BLaER1 treated with 17β-estradiol and CSF1 and Interleukin-3, amounts not matched to agents 10 nM and 100 nM (cell line): ENCODE data around the gene FABP7.
"Not testable (repeated sequence)": the region's sequence is repeated elsewhere in the genome, so short reads cannot be mapped to it uniquely, and the experiment has no call there.

ENCODE experiments used
- H3K27ac ChIP-seq, 11 experiments: shearing (Covaris generic); formaldehyde crosslinking; 2 replicates each; pipeline ENCODE4 v1.8.1; 2022
- H3K27me3 ChIP-seq, 11 experiments: shearing (Covaris generic); formaldehyde crosslinking; 2 replicates each; pipeline ENCODE4 v1.8.1; 2022
- H3K36me3 ChIP-seq, 11 experiments: shearing (Covaris generic); formaldehyde crosslinking; 2 replicates each; pipeline ENCODE4 v1.8.1; 2022
- H3K4me1 ChIP-seq, 10 experiments: shearing (Covaris generic); formaldehyde crosslinking; 2 replicates each; pipeline ENCODE4 v1.8.1; 2022
- H3K4me2 ChIP-seq, 11 experiments: shearing (Covaris generic); formaldehyde crosslinking; 2 replicates each; pipeline ENCODE4 v1.8.1; 2022
- H3K4me3 ChIP-seq, 10 experiments: shearing (Covaris generic); formaldehyde crosslinking; 2 replicates each; pipeline ENCODE4 v1.8.1; 2022
- H3K9ac ChIP-seq, 11 experiments: shearing (Covaris generic); formaldehyde crosslinking; 2 replicates each; pipeline ENCODE4 v1.8.1; 2022
- H3K9me3 ChIP-seq, 11 experiments: shearing (Covaris generic); formaldehyde crosslinking; replicated peaks in 1 of 11; 2 replicates each; pipeline ENCODE4 v1.8.1; 2022
- H4K20me1 ChIP-seq, 11 experiments: shearing (Covaris generic); formaldehyde crosslinking; 2 replicates each; pipeline ENCODE4 v1.8.1; 2022
- Cebpa-rat ChIP-seq, 11 experiments: shearing (Covaris generic); IDR thresholded peaks; 2 replicates each; pipeline ENCODE4 v1.8.1; 2022

Gene FABP7

DNA sequence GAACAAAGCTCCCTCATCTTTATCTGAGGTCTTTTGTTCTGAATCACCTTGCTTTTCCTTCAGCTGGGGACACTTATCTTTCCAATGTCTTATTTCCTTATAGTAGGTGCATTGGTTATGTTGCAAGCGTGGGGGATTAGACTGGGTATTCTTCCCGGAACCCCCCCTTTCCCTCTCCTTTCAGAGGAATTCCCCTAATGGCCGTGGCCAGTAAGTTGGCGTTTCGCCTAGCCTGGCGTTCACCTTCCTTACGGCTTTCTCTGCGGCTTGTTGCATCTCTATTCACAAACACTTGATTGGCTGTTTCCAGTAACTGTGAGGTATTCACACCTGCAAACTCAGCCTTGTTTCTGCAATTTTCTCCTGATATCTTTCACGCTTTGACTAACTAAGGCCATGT is 32.8 kb upstream of the FABP7 start:
- Histone ChIP-seq H3K4me2 (no peak overlapping the region), H3K9ac (no peak overlapping the region)
- no peak for TF ChIP-seq Cebpa-rat (IDR thresholded peaks at IDR 0.05)

DNA sequence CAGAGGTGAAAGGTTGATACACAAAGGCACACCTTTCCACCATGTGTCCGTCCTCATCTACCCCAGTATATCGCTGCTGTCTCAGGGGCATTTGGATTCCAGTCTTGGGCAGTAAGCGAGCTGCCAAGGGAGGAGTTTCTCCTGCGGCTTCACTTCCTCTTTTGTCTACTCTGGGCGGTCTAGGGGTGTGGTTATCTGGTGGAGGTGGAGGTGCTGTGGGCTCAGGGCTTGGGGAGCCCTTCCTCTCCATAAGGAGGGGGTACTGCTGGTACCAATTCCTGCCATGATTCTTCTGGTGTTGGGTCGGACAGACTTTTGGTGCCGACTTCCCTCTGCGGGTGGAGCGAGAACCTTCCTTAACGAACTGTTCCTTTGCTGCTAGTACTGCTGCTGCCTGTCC is 31.9 kb upstream of the FABP7 start:
- Histone ChIP-seq H3K9me3 (peaks cover 18 to 31% (median 21%) of the 10 kb centered on the region in 11 experiments; a peak in 21 of 22 replicates), H3K4me2 (no peak overlapping the region)

More for the DNA sequence above, 32.8 kb upstream of the FABP7 start:
- H3K4me3 ChIP-seq = no peak overlapping the region
- H3K27me3 ChIP-seq = no peaks in the 10 kb centered on the region
- H3K4me1 ChIP-seq = peaks cover 0 to 9% (median 6%) of the 10 kb centered on the region in 10 experiments; a peak in 9 of 20 replicates
- H3K27ac ChIP-seq = no peak overlapping the region
- peaks cover 18 to 31% (median 21%) of the 10 kb centered on the region in 11 experiments; a peak in 21 of 22 replicates for H3K9me3 ChIP-seq
- H3K36me3 ChIP-seq = no peaks in the 10 kb centered on the region
- H4K20me1 ChIP-seq = no peaks in the 10 kb centered on the region

DNA sequence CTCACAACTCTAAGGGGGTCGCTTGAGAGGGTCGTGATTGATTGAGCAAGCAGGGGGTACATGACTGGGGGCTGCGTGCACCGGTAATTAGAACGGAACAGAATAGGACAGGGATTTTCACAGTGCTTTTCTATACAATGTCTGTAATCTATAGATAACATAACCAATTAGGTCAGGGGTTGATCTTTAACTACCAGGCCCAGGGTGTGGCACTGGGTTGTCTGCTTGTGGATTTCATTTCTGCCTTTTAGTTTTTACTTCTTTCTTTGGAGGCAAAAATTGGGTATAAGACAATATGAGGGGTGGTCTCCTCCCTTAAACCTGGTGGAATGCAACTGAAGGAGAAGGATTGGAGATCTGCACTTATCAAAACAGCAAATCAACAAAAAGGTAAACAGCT is 30.6 kb upstream of the FABP7 start:
- not testable (repeated sequence) for H4K20me1 ChIP-seq, H3K9ac ChIP-seq, H3K27ac ChIP-seq, H3K4me3 ChIP-seq, H3K4me2 ChIP-seq, H3K36me3 ChIP-seq, H3K27me3 ChIP-seq
- peaks cover 0 to 26% (median 8%) of the 10 kb centered on the region in 10 experiments; a peak in 10 of 20 replicates for H3K4me1 ChIP-seq
- H3K9me3 ChIP-seq = peaks cover 18 to 31% (median 21%) of the 10 kb centered on the region in 11 experiments; a peak in 21 of 22 replicates

More for the DNA sequence above, 31.9 kb upstream of the FABP7 start:
- Histone ChIP-seq H3K36me3 (no peaks in the 10 kb centered on the region), H4K20me1 (no peaks in the 10 kb centered on the region), H3K4me3 (no peak overlapping the region), H3K27me3 (no peaks in the 10 kb centered on the region), H3K4me1 (peaks cover 0 to 16% (median 8%) of the 10 kb centered on the region in 10 experiments; a peak in 10 of 20 replicates), H3K27ac (no peak overlapping the region), H3K9ac (no peak overlapping the region)
- TF ChIP-seq Cebpa-rat (IDR thresholded peaks at IDR 0.05) = no peak

DNA sequence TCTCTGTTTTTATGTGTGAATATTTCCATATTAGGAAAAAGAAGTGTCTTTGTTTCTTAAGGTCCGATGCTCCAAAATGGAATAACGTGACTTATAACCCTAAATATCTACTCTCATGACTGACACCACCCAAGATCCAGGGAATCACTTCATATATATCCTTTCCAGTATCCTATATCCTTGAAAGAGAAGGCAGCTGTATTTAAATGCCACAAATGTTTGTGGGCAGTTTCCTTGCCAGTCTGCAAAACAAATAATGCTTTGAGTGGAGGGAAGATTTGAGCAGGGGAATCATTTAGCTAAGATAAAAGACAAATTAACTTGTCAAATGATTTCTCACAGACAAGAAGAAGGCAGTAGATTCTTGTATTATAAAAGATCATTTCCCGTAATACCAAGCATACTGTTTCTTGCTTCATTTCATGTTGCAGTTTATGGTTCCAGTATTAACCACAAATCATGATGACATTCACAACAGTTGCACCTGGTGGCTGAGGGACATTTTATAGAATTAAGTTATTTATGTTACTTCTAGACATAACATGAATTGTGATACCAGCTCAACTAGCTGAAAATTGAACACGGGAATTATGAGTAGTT is 30.0 kb upstream of the FABP7 start:
- H3K4me3 ChIP-seq = no peak overlapping the region
- no peak overlapping the region for H3K27ac ChIP-seq
- no peak overlapping the region for H3K4me2 ChIP-seq
- no peaks in the 10 kb centered on the region for H4K20me1 ChIP-seq
- TF ChIP-seq Cebpa-rat (IDR thresholded peaks at IDR 0.05) = no peak
- peaks cover 0 to 32% (median 8%) of the 10 kb centered on the region in 10 experiments; a peak in 10 of 20 replicates for H3K4me1 ChIP-seq
- H3K27me3 ChIP-seq = no peaks in the 10 kb centered on the region
- no peaks in the 10 kb centered on the region for H3K36me3 ChIP-seq
- H3K9ac ChIP-seq = no peak overlapping the region
- H3K9me3 ChIP-seq = peaks cover 18 to 31% (median 21%) of the 10 kb centered on the region in 11 experiments; a peak in 21 of 22 replicates

DNA sequence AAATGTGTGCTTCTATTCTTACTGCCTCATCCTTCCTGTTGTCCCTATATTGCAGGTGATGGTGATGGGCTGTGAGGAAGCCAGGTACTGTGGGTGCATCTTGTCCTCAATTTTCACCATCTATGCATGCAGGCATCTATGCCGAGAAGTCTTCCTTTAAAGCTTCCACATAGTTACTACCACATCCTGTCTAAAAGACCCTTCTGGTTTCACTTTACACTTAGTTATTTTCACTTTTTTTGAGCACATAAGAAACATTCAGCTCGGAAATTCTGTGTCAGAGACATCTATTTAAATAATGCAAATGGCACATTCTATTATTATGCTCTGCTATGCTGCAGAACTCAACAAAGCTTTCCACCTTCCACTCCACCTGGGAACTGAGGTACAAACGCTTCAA is 28.2 kb upstream of the FABP7 start:
- no peak overlapping the region for H3K4me3 ChIP-seq
- peak overlapping the region in 10 of 11 experiments; percentile 2 to 45 (median 27); a peak in 13 of 22 replicates for H3K4me2 ChIP-seq
- H3K36me3 ChIP-seq = no peaks in the 10 kb centered on the region
- peaks cover 18 to 31% (median 21%) of the 10 kb centered on the region in 11 experiments; a peak in 21 of 22 replicates for H3K9me3 ChIP-seq
- H3K27me3 ChIP-seq = no peaks in the 10 kb centered on the region
- H3K4me1 ChIP-seq = peaks cover 0 to 32% (median 8%) of the 10 kb centered on the region in 10 experiments; a peak in 10 of 20 replicates
- H4K20me1 ChIP-seq = no peaks in the 10 kb centered on the region
- H3K9ac ChIP-seq = no peak overlapping the region
- 0 out of 22 replicates have a peak overlapping the region, but pooled peaks of 1 of the 11 experiments have one; percentile 10 for H3K27ac ChIP-seq
- TF ChIP-seq Cebpa-rat (IDR thresholded peaks at IDR 0.05) = no peak

DNA sequence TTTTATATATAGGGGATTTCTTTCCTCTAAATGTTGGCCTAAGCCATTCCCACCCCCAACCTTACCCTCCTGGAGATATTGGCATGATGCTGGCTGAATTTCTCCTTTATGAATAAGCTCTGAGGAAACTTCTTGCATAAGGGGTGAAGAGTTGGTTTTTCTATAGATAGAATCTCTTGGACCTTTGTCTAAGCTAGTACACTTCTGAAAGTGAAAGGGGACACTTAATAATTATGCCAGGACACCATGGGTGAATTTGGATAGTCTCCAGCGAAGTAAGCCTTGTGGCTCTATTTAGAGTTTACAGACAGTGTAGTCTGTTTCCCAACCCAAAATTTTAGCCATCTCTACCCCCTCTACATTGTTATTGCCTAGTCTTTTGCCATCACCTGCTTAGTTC is 27.1 kb upstream of the FABP7 start:
- no peaks in the 10 kb centered on the region for H4K20me1 ChIP-seq
- H3K36me3 ChIP-seq = no peaks in the 10 kb centered on the region
- H3K27me3 ChIP-seq = no peaks in the 10 kb centered on the region
- H3K4me1 ChIP-seq = peaks cover 0 to 32% (median 8%) of the 10 kb centered on the region in 10 experiments; a peak in 10 of 20 replicates
- no peak overlapping the region for H3K4me3 ChIP-seq
- peaks cover 17 to 22% (median 20%) of the 10 kb centered on the region in 11 experiments; a peak in 21 of 22 replicates for H3K9me3 ChIP-seq
- H3K4me2 ChIP-seq = peak overlapping the region in 3 of 11 experiments; percentile 2 to 8 (median 3); a peak in 1 of 22 replicates
- no peak overlapping the region for H3K9ac ChIP-seq
- TF ChIP-seq Cebpa-rat (IDR thresholded peaks at IDR 0.05) = no peak
- no peak overlapping the region for H3K27ac ChIP-seq

DNA sequence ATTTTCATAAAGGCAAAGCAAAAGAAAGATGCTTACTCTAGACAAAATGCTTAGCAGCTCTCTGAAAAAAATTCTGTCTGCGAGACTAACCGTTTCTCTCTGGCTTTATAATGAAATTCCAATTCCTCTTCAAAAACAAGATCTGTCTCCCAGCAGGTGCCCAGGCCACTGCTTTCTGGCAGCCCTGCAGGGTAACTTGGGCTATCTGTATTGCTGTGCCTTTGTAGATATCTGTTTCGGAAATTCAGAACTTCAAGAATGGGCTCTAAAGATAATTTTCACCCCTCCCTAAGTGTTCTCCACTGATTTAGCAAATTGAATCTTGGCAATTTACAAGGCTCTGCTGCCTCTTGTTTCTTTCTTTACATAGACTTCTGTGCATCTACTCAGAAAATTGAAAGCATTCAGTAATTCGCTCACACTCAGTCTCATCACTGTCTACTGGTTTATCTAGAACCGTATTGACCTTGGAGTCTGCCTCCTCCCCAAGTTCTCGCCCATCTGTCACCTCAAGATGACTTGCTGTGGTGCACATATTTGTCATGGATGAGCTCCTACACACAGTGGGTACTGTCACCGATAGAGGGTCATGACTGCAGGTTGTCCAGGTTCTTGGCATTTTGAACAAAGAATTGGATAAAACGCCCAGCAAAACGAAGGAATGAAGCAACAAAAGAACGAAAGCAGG is 26.4 kb upstream of the FABP7 start:
- peaks cover 0 to 32% (median 8%) of the 10 kb centered on the region in 10 experiments; a peak in 11 of 20 replicates for H3K4me1 ChIP-seq
- peak overlapping the region in 1 of 11 experiments; percentile 8; a peak in 1 of 22 replicates for H3K4me2 ChIP-seq
- no peak overlapping the region for H3K4me3 ChIP-seq
- H3K9me3 ChIP-seq = peaks cover 10 to 15% (median 13%) of the 10 kb centered on the region in 11 experiments; a peak in 19 of 22 replicates
- no peaks in the 10 kb centered on the region for H3K27me3 ChIP-seq
- H3K36me3 ChIP-seq = no peaks in the 10 kb centered on the region
- no peak overlapping the region for H3K27ac ChIP-seq
- no peak overlapping the region for H3K9ac ChIP-seq
- H4K20me1 ChIP-seq = no peaks in the 10 kb centered on the region
- TF ChIP-seq Cebpa-rat (IDR thresholded peaks at IDR 0.05) = no peak

DNA sequence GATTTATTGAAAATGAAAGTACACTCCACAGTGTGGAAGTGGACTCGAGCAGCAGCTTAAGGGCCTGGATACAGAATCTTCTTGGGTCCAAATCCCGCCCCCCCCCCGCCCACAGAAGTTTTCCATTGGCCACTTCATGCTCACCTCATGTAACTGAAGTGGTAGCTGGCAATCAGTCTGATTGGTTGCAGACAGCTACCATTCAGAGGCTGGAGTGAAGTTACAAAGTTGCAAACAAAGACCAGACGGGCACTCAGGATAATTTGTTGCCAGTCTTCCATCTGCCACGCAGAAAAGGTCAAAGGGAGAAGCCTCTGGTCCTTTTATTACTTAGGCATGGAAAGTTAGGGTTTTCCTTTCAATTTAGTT is 25.8 kb upstream of the FABP7 start:
- Histone ChIP-seq H3K9ac (no peak overlapping the region), H3K27ac (no peak overlapping the region), H3K4me2 (0 out of 22 replicates have a peak overlapping the region, but pooled peaks of 1 of the 11 experiments have one; percentile 53), H4K20me1 (no peaks in the 10 kb centered on the region), H3K4me3 (no peak overlapping the region), H3K36me3 (no peaks in the 10 kb centered on the region), H3K27me3 (no peaks in the 10 kb centered on the region), H3K9me3 (peaks cover 6 to 11% (median 9%) of the 10 kb centered on the region in 11 experiments; a peak in 19 of 22 replicates), H3K4me1 (peaks cover 0 to 32% (median 8%) of the 10 kb centered on the region in 10 experiments; a peak in 11 of 20 replicates)
- no peak for TF ChIP-seq Cebpa-rat (IDR thresholded peaks at IDR 0.05)

DNA sequence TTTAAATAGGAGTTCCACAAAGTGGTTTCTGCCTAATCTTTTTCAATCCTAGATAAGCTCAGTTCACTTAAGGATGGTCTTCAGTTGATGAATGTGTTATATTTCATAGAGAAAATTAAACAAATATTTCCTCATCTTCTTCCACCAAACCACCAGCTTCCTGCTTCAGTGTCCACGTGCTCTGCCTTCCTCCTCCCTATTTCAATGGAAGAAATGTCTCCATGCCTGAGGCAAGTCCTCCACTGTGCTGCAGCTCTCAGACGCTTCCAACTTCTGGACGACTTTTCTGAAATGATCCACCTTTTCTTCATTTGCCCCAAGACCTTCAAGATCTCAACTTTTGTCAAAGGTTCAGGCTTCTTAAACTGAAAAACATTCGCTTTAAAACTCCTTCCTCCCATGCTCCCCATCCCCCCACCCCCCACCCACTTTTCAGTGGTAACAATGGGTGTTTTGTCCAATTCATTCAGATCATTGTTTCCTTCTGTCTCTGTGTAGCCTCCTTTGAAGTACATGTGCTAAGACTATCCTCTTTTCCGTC is 25.3 kb upstream of the FABP7 start:
- Histone ChIP-seq H4K20me1 (no peaks in the 10 kb centered on the region), H3K27ac (no peak overlapping the region), H3K27me3 (no peaks in the 10 kb centered on the region), H3K4me3 (no peak overlapping the region), H3K9ac (no peak overlapping the region), H3K9me3 (peaks cover 0 to 5% (median 3%) of the 10 kb centered on the region in 11 experiments; a peak in 13 of 22 replicates), H3K4me1 (peaks cover 0 to 38% (median 8%) of the 10 kb centered on the region in 10 experiments; a peak in 11 of 20 replicates), H3K36me3 (no peaks in the 10 kb centered on the region), H3K4me2 (peak overlapping the region in 1 of 11 experiments; percentile 53; a peak in 1 of 22 replicates)
- TF ChIP-seq Cebpa-rat (IDR thresholded peaks at IDR 0.05) = no peak
